ENCODE data around the gene ANXA5. TPM values are rescaled to one million over a fixed set of nuclear protein-coding genes. Genes with fewer than 3 reads are reported as not detected.

Gene ANXA5
- total and polyA plus RNA-seq, 7 donors: 59.1 to 264 (median 116) TPM

GRCh38 chr4:121717680-121718237 lies 21.0 kb upstream of the ANXA5 start:
- DNase-seq (no peak), ATAC-seq (peak; percentile 3 to 73 (median 62))
- H3K27me3 ChIP-seq (ENCODE audit: insufficient read depth in 3 of 3, low read length in 2 of 3): no peaks in the 10 kb centered on the region
- no peaks in the 10 kb centered on the region for H3K4me1 ChIP-seq
- TF ChIP-seq, protein P1, sequence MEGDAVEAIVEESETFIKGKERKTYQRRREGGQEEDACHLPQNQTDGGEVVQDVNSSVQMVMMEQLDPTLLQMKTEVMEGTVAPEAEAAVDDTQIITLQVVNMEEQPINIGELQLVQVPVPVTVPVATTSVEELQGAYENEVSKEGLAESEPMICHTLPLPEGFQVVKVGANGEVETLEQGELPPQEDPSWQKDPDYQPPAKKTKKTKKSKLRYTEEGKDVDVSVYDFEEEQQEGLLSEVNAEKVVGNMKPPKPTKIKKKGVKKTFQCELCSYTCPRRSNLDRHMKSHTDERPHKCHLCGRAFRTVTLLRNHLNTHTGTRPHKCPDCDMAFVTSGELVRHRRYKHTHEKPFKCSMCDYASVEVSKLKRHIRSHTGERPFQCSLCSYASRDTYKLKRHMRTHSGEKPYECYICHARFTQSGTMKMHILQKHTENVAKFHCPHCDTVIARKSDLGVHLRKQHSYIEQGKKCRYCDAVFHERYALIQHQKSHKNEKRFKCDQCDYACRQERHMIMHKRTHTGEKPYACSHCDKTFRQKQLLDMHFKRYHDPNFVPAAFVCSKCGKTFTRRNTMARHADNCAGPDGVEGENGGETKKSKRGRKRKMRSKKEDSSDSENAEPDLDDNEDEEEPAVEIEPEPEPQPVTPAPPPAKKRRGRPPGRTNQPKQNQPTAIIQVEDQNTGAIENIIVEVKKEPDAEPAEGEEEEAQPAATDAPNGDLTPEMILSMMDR (IDR thresholded peaks at IDR 0.05): no peak
- intact Hi-C loops (cut with DNase I): no loop called here
- H3K27ac ChIP-seq: no peak overlapping the region
- no peaks in the 10 kb centered on the region for H3K9me3 ChIP-seq
- 48 to 64% (median 54%) methylated on average over 4 of the region's 4 CpGs for WGBS, 3 donors
- no peak overlapping the region for H3K4me3 ChIP-seq
- H3K36me3 ChIP-seq (ENCODE audit: insufficient read depth in 1 of 2, low read depth in 1 of 2): no peaks in the 10 kb centered on the region

- Histone ChIP-seq H3K36me3 (ENCODE audit: insufficient read depth in 1 of 2, low read depth in 1 of 2) (no peaks in the 10 kb centered on the region), H3K4me3 (no peak overlapping the region), H3K9me3 (no peaks in the 10 kb centered on the region), H3K27ac (no peak overlapping the region), H3K4me1 (no peaks in the 10 kb centered on the region), H3K27me3 (ENCODE audit: insufficient read depth in 3 of 3, low read length in 2 of 3) (peaks cover 0 to 3% (median 0%) of the 10 kb centered on the region in 3 donors)
- TF ChIP-seq, protein P1 (IDR thresholded peaks at IDR 0.05): no peak
- intact Hi-C loops (cut with DNase I): no loop called here
- WGBS, 3 donors: 46 to 52% (median 49%) methylated on average over 4 of the region's 4 CpGs
- ATAC-seq: no peak
- DNase-seq: no peak
These were observed 17.8 kb upstream of the ANXA5 start for GRCh38 chr4:121714548-121714947.

GRCh38 chr4:121712783-121713182 lies 16.0 kb upstream of the ANXA5 start:
- H3K4me1 ChIP-seq: no peaks in the 10 kb centered on the region
- 83 to 88% (median 87%) methylated on average over 4 of the region's 4 CpGs for WGBS, 3 donors
- H3K9me3 ChIP-seq: no peaks in the 10 kb centered on the region
- DNase-seq: no peak
- TF ChIP-seq, protein P1 (IDR thresholded peaks at IDR 0.05): no peak
- H3K36me3 ChIP-seq (ENCODE audit: insufficient read depth in 1 of 2, low read depth in 1 of 2): no peaks in the 10 kb centered on the region
- ATAC-seq: no peak
- intact Hi-C loops (cut with DNase I): no loop called here
- no peak overlapping the region for H3K27ac ChIP-seq
- H3K4me3 ChIP-seq: no peak overlapping the region
- H3K27me3 ChIP-seq (ENCODE audit: insufficient read depth in 3 of 3, low read length in 2 of 3): peaks cover 0 to 3% (median 0%) of the 10 kb centered on the region in 3 donors

DNA sequence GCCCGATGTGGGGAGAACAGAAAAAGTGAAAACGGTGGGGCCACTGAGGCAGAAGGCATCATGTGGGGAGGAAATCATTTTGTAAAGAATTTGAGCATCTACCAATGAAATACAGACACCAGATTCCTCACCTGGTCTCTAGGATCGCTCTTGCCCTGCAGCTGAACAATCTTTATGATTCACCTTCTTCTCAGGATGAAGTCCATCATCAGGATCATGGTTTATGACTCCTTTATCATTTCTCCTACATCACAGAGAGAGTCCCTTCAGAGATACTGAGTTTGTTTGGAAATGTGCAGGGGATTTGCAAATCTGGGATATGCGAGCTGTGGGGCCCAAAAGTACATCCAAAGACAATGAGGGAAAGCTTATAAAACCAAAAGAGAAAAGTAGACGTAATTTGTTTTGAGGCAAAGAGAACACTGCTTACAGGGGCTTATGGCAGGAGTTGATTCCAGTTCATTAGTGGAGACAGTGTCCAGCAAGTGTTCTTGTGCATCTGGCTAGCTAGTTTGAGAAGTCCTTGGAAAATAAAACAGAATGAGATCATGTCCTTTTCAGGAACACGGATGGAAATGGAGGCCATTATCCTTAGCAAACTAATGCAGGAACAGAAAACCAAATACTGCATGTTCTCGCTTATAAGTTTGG lies 15.3 kb upstream of the ANXA5 start:
- peak overlapping the region; percentile 59 for H3K27ac ChIP-seq
- 41 to 51% (median 44%) methylated on average over 7 of the region's 7 CpGs for WGBS, 3 donors
- DNase-seq (no peak), ATAC-seq (peak in 1 of 4 donors; percentile 34)
- H3K9me3 ChIP-seq: no peaks in the 10 kb centered on the region
- TF ChIP-seq, protein P1 (IDR thresholded peaks at IDR 0.05): no peak
- H3K36me3 ChIP-seq (ENCODE audit: insufficient read depth in 1 of 2, low read depth in 1 of 2): no peaks in the 10 kb centered on the region
- no peaks in the 10 kb centered on the region for H3K4me1 ChIP-seq
- peaks cover 0 to 3% (median 0%) of the 10 kb centered on the region in 3 donors for H3K27me3 ChIP-seq (ENCODE audit: insufficient read depth in 3 of 3, low read length in 2 of 3)
- H3K4me3 ChIP-seq: peak overlapping the region; percentile 42
- intact Hi-C loops (cut with DNase I): no loop called here

All from psoas muscle (tissue), 8 donors.